22Rv1 (cell line): Measurements from ENCODE around the gene LRRN2.

ENCODE experiments used
- H3K27ac ChIP-seq: fragments of 450-650 bp; 2 replicates; pipeline ENCODE4 v1.5.1; 2017
- ZFX ChIP-seq: fragments of 450-650 bp; IDR thresholded peaks from 2 replicates; pipeline ENCODE4 v1.6.1; 2017; ENCODE audit warnings: antibody characterized with exemption, borderline replicate concordance
- TF ChIP-seq, protein P1 (sequence below): fragments of 450-650 bp; IDR thresholded peaks from 2 replicates; pipeline ENCODE4 v1.5.1; 2017; ENCODE audit warnings: mild to moderate bottlenecking

LRRN2 gene

DNA sequence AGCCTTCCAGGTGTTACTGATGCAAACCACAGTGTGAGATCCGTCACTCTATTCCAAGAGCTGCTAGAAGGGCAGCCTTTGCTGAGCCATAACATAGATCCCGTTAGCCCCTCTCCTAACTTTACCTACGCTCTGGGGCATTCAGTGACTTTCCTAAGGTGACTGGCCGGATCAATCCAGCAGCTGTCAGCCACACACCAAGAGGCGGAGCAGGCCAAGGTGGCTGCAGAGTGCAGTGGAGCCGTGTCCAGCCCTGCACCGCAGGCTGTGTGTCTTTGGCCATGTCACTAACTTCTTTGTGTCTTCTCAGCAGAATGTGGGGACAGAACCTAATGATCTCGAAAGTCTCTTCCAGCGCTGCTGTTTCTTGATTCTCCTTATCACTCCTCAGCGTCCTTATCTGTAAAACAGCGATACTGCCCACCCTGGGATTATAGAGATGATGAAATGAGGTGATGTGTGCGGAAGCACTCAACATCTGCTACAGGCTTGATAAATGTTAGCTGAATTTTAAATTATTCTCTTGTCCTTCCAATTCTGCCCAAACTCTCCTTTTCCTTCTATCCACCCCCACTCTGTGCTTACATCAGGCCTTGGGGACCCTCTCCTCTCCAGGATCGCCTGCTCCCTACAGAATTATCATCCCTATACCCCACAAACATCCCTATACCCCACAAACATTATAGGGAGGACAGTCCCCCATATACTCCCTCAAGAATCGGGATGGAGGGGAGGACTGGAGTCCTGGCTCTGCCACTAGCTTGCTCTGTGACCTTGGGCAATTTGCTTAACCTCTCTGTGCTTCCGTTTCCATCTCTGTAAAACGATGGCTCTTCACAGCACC is 25.8 kb upstream of the LRRN2 start:
- no peak overlapping the region for H3K27ac ChIP-seq
- TF ChIP-seq ZFX: no peak
- TF ChIP-seq, protein P1, sequence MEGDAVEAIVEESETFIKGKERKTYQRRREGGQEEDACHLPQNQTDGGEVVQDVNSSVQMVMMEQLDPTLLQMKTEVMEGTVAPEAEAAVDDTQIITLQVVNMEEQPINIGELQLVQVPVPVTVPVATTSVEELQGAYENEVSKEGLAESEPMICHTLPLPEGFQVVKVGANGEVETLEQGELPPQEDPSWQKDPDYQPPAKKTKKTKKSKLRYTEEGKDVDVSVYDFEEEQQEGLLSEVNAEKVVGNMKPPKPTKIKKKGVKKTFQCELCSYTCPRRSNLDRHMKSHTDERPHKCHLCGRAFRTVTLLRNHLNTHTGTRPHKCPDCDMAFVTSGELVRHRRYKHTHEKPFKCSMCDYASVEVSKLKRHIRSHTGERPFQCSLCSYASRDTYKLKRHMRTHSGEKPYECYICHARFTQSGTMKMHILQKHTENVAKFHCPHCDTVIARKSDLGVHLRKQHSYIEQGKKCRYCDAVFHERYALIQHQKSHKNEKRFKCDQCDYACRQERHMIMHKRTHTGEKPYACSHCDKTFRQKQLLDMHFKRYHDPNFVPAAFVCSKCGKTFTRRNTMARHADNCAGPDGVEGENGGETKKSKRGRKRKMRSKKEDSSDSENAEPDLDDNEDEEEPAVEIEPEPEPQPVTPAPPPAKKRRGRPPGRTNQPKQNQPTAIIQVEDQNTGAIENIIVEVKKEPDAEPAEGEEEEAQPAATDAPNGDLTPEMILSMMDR: no peak

DNA sequence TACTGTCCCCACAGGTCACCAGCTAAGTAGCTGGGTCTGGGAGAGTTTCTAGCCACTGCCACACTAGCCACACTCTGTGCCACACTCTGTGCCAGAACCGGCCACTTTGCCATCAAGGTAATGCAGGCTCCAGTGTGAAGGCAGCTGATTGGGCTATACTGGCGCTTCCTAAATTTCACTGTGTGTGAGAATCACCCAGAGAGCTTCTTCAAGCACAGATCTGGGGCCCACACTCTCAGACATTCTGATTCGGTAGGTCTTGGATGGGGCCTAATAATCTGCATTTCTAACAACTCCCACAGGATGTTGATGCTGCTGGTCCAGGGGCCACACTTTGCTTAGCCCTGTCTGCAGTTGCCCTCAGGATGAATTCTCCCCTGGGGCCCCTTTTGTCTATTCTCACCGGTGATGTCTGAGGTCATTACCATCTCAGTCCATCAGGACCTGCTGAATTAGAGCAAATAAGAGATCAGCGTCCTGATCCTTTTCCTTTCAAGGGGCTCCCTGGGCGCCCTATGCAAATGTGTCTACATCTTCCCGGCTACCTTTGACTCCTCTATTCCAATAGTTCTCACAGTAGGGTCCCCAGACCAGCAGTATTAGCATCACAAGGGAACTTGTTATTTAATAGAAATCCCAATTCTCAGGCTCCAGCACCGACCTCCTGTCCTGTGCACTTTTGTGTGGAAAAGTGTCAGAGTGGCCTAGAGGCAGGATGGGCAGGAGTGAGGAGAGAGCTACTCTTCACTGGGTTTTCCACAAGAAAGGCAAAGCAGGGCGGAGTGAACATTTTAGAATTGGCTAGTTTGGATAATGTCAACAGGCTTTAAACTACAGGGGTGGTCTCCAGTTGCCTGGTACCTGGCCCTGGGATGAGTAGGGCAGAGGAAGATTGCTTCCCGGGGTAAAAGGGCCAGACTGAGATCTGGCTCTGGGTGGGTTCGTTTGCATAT is 24.7 kb upstream of the LRRN2 start:
- no peak overlapping the region for H3K27ac ChIP-seq
- TF ChIP-seq, protein P1: no peak
- no peak for TF ChIP-seq ZFX

DNA sequence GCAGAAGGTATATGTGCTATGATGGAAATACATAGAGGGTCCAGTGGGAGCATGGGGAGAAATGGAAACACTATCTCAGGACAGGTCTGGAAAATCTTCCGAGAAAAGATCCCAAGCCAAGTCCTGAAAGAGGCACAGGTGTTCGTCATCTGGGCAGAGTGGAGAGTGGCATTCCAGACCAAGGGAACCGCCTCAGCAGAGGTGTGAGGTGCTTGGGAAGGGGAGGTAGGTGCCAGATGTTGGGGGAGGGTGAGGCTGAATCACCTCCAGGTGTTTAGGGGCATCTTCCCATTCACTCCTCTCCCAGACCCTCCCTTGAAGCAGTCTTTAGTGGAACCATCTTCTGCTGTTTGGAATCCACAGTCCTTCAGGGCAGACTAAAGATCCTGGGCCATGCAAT is 23.5 kb upstream of the LRRN2 start:
- no peak for TF ChIP-seq ZFX
- TF ChIP-seq, protein P1: no peak

DNA sequence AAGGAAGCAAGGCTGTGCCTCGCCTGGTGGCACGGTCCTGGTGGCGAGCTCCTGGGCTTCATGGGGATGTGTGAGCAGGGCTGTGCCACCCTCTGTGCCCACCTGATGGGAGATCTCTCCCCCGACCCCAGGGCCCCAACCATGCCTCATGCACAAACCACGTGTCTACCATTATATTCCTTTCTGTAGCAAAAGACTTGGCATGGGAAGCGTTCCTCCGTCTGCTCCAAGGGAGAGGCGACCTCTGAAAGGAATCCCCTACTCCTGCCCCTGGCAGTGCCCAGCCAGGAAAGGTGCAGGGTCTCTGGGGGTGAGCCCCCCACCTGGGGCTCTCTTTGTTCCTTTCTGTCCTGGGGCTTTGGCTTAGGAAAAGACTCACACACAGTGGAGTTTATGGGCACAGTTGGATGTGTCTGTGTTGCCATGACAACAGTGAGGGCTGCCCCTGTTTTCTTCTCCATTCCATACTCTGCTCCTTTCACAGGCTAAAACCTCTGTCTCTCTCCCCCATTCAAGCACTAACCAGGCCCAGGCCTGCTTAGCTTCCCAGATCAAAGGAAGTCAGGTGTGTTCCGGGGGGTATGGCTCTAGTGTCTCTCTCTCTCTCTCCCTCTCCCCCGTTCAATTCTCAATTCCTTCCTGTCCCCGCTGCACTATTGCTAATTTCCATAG is 21.4 kb upstream of the LRRN2 start:
- TF ChIP-seq, protein P1: no peak
- no peak for TF ChIP-seq ZFX
- no peak overlapping the region for H3K27ac ChIP-seq

More for the DNA sequence above, 23.5 kb upstream of the LRRN2 start:
- H3K27ac ChIP-seq: no peak overlapping the region

DNA sequence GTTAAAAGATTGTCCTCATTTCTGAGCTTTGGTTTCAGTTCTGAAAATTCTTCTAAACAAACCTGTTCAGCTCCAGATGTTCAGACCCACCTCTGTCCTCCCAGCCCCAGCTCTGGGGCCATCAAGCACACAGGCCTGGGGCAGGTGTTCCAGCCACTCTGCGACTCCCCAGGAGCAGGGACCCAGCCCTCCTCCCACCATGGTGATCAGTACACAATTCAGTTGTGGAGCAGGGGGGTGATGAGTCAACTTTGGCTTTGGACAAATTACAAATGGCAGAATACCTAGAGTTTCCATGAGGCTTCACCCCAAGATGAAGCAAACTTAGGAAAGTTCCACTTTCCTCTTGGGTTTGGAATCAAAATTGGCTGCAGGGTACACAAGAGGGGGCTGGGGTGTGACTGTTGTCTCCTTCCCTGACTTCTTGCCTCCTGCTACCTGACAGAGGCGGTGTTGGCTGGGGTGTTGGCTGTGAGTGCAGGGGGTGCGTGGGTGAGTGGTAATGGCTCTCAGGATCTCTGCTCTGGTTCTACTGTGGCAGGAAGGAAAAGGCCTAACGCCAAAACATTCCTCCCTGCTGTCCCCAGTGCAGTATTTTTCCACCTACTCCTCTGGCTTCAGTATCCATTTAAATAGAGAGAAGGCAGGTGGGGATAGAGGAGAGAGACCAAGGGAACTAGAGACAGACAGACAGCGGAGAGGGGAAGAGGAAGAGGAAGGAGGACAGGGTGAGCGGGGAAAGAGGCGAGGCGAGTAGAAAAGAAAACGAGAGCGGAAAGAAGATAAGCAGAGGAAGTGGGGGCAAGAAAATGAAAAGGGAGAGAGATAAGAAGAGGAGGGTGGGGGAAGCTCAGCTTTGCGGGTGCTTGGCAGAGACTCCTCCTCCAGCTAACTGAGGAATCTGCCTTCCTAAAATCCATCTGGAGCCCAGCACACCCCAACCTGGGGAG is 20.6 kb upstream of the LRRN2 start:
- no peak overlapping the region for H3K27ac ChIP-seq
- TF ChIP-seq, protein P1: no peak
- no peak for TF ChIP-seq ZFX

DNA sequence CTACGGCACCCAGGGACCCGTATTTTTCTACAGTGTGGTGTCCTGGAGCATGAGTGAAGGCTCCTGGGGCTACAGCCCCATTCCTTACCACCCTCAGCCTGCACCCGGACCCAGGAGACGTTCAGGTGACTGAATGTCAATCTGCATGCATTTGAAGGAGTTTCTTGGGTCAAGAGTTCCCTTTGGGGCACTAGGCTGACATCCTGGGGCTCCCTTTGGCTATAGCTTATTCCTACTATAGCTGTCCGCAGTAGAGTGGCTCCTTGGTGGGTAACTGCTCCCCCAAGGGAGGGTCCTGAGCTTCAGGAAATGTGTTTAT is 19.9 kb upstream of the LRRN2 start:
- H3K27ac ChIP-seq: no peak overlapping the region
- TF ChIP-seq ZFX: no peak
- TF ChIP-seq, protein P1: no peak
